Calu3 (cell line): ENCODE measurements around the gene E2F3. TPM values are rescaled to one million over a fixed set of nuclear protein-coding genes. Genes with fewer than 3 reads are reported as not detected.

Source experiments
- BruUV-seq: library from RNA; stranded (reverse); fragments of 400-500 nt; replicated peaks from 2 replicates; lab custom pipeline; 2021; lab: Mats Ljungman, UMichigan
- CTCF ChIA-PET: fragments of 300-600 bp; sonication (Branson Sonifier 250); formaldehyde crosslinking; loops from one replicate; lab custom pipeline; 2022; ENCODE audit warnings: antibody characterized with exemption; lab: Charles Lee
- DNase-seq: peaks from one replicate; pipeline ENCODE4 v3.0.0; 2022
- H3K27ac Mint-ChIP-seq: one replicate; pipeline ENCODE4 v1.8.0; 2022; ENCODE audit warnings: mixed read lengths; ENCODE audit not compliant: unreplicated experiment
- H3K27me3 Mint-ChIP-seq: one replicate; pipeline ENCODE4 v1.8.0; 2022; ENCODE audit warnings: mixed read lengths; ENCODE audit not compliant: unreplicated experiment
- H3K36me3 Mint-ChIP-seq: one replicate; pipeline ENCODE4 v1.8.0; 2022; ENCODE audit warnings: mild to moderate bottlenecking, moderate library complexity, mixed read lengths; ENCODE audit not compliant: insufficient read depth, unreplicated experiment
- H3K4me1 Mint-ChIP-seq: one replicate; pipeline ENCODE4 v1.8.0; 2022; ENCODE audit warnings: mild to moderate bottlenecking, low read depth, mixed read lengths; ENCODE audit not compliant: unreplicated experiment
- H3K4me3 Mint-ChIP-seq: one replicate; pipeline ENCODE4 v1.8.0; 2022; ENCODE audit warnings: mild to moderate bottlenecking, low read depth, moderate library complexity, mixed read lengths; ENCODE audit not compliant: unreplicated experiment
- H3K9me3 Mint-ChIP-seq: one replicate; pipeline ENCODE4 v1.8.0; 2022; ENCODE audit warnings: low read depth, mixed read lengths; ENCODE audit not compliant: unreplicated experiment
- CTCF ChIP-seq: fragments of 200-600 bp; IDR thresholded peaks from one replicate; pipeline ENCODE4 v1.8.0; 2022; ENCODE audit warnings: antibody characterized with exemption; ENCODE audit not compliant: unreplicated experiment
- intact Hi-C: fragments of 100-400 bp; cut with micrococcal nuclease; formaldehyde crosslinking; loops from one replicate; pipeline ENCODE4 v1.10.0; 2022; ENCODE audit not compliant: unreplicated experiment
- total RNA-seq: library from RNA; stranded (reverse); gene quantifications from 2 replicates; pipeline ENCODE4 v1.2.3, GENCODE V29; 2022

The E2F3 gene
- total RNA-seq, 1 experiment from 2014 or later = 69.8 TPM

DNA sequence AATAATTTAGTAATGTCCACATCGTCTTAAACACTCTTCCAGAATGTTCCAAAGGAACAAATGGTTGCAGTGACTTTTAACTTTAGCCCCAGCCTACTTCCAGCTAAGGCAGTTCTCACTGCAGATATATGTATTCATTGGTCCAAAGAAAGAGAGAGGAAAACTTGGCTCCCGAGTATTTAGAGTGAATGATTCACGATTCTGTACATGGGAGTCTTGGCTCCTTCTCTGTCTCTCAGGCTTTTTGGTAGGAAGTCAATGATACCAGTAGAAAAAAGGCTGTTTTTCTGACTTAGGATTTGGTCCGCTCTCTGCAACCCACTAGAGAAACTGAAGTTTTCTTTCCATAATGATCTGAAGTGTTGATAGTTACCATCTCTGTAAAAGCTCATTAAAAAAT lies 38.6 kb downstream of the E2F3 start:
- H3K27ac Mint-ChIP-seq = no peak overlapping the region
- CTCF ChIA-PET = no interaction called here

GRCh38 chr6:20441236-20441635 lies 39.6 kb downstream of the E2F3 start:
- intact Hi-C loops = no loop called here
- peaks cover 10% of the 10 kb centered on the region for H3K4me1 Mint-ChIP-seq
- CTCF ChIA-PET = interaction anchor here (0.6 to 0.7 kb wide), 2 partner anchors 40 to 1891 kb away, joined by 3 to 6 read pairs; no protein-coding TSS in a partner anchor
- no peak overlapping the region for H3K27ac Mint-ChIP-seq
- BruUV-seq = no TSS peak
- H3K9me3 Mint-ChIP-seq = peaks cover 3% of the 10 kb centered on the region
- DNase-seq = no peak
- peaks cover 61% of the 10 kb centered on the region for H3K36me3 Mint-ChIP-seq
- H3K4me3 Mint-ChIP-seq = no peak overlapping the region
- H3K27me3 Mint-ChIP-seq = no peaks in the 10 kb centered on the region
- no peak for TF ChIP-seq CTCF

More for the DNA sequence above, 38.6 kb downstream of the E2F3 start:
- no TSS peak for BruUV-seq
- intact Hi-C loops = no loop called here
- H3K4me1 Mint-ChIP-seq = peaks cover 10% of the 10 kb centered on the region
- H3K9me3 Mint-ChIP-seq = peaks cover 5% of the 10 kb centered on the region
- no peak for DNase-seq
- H3K4me3 Mint-ChIP-seq = no peak overlapping the region
- H3K36me3 Mint-ChIP-seq = peaks cover 63% of the 10 kb centered on the region
- no peaks in the 10 kb centered on the region for H3K27me3 Mint-ChIP-seq
- TF ChIP-seq CTCF = no peak

DNA sequence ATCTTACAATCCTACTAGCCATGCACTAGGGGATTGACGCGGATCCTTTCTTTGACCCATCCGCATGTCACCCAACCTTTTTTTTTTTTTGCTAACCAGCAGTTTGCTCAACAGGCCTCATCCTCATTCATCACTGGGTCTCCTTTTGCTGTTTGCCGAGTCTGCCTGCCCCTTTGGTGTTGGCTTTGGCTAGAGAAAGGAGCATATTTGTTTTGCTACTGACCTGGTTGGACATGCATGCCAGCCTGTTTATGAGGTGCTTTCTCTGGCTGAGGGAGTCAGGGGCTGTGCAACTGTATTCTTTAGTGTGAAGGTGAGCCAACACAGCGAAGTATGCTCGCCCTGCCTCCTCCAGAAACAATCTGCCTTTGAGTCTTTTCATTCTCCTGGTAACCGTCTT lies 40.2 kb downstream of the E2F3 start:
- peaks cover 13% of the 10 kb centered on the region for H3K4me1 Mint-ChIP-seq
- CTCF ChIA-PET = interaction anchor here (0.6 kb wide), 1 partner anchor 476 kb away, joined by 3 read pairs; no protein-coding TSS in a partner anchor
- DNase-seq = no peak
- peaks cover 3% of the 10 kb centered on the region for H3K9me3 Mint-ChIP-seq
- no peak overlapping the region for H3K27ac Mint-ChIP-seq
- no peak overlapping the region for H3K4me3 Mint-ChIP-seq
- no TSS peak for BruUV-seq
- TF ChIP-seq CTCF = no peak
- no peaks in the 10 kb centered on the region for H3K27me3 Mint-ChIP-seq
- intact Hi-C loops = no loop called here
- peaks cover 56% of the 10 kb centered on the region for H3K36me3 Mint-ChIP-seq

DNA sequence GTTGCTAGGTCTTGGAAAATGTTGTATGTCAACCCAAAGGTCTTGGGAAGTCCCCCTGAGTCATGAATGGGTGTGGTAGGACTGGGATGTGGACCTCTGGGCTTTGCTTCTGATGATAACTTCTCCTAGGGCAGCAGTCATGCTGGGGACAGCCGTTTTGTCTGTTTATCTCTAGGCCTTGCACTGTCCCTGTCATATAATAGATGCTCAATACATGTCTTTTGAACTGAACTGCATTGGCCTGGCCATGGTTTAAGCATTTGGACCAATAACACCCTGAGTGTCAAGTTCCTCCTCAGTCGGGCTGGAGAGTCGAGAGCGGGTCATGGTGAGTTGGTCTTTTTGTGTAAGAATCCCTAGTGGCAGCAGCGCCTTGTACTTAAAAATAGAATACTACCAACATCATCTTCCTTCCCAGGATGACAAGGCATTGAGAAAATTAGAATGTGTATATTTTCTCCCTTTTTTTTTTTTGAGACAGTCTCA lies 43.1 kb downstream of the E2F3 start:
- intact Hi-C loops = no loop called here
- Mint-ChIP-seq H3K27me3 (no peaks in the 10 kb centered on the region), H3K4me1 (peaks cover 29% of the 10 kb centered on the region), H3K36me3 (peaks cover 48% of the 10 kb centered on the region), H3K4me3 (no peak overlapping the region), H3K9me3 (peaks cover 5% of the 10 kb centered on the region), H3K27ac (peak overlapping the region; percentile 6)
- no peak for TF ChIP-seq CTCF
- no TSS peak for BruUV-seq
- CTCF ChIA-PET = no interaction called here
- DNase-seq = peak; percentile 23
